ENCODE measurements around the gene CHMP2A. TPM values are rescaled to one million over a fixed set of nuclear protein-coding genes. Genes with fewer than 3 reads are reported as not detected.

Gene CHMP2A
- total RNA-seq, 1 experiment from 2014 or later: 112 TPM

DNA sequence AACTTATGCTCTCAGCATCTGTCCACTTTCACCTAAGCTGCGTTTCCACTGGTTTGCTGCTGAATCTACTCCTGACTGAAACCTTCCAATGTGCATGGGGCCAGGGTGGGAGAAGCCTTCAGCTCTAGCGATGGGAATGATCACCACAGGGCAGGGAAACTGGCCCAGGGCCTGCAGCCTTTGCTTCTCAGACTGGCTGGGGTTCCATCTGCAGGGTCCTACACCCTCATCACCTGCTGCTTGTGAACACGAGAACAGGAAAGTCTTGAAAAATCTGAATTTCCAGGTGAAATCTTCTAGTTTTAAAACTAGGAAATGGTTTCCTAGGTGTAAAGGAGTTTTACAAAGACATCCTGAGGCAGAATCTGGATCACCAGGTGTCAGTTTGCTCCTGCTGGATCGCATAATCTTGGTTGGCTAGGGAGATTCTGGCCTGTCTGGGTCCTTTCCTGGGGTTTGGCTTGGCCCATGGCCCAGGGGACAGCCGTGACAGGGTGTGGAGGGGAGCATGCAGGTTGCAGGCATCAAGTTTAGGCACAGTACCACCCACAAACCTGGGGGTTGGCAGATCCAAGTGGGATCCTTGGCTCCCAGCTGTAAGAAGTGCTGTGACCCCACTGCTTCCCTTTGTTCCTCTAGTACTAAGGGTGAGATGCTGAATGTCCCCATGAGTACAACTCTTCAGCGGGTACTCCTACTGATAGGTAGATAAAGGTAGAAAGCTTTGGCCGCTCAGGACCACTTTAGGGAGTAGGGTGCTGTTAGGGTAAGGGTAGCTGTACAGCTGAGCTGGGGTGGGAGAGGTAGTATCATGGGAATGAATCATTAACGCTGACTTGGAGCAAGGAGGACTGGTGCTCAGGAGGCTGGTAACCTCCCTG, 5.3 kb upstream of the CHMP2A start:
- CTCF ChIA-PET: interaction anchor here (1.0 to 1.6 kb wide), 3 partner anchors 15 to 198 kb away, joined by 3 to 5 read pairs (median 4); partner anchors contain the start of gene ZBTB45
- Mint-ChIP-seq H3K9me3 (ENCODE audit: unreplicated experiment) (no peaks in the 10 kb centered on the region), H3K36me3 (ENCODE audit: insufficient read depth, unreplicated experiment) (peaks cover 99% of the 10 kb centered on the region), H3K4me1 (ENCODE audit: low read depth, unreplicated experiment) (peaks cover 31% of the 10 kb centered on the region), H3K4me3 (ENCODE audit: unreplicated experiment) (peak overlapping the region; percentile 99), H3K27ac (ENCODE audit: unreplicated experiment) (peak overlapping the region; percentile 98), H3K27me3 (ENCODE audit: insufficient read depth, unreplicated experiment) (no peaks in the 10 kb centered on the region)
- Histone ChIP-seq H3K4me1 (peaks cover 11% of the 10 kb centered on the region; the same call in 1 of the 2 replicates), H3K9me3 (no peaks in the 10 kb centered on the region), H3K36me3 (ENCODE audit: control insufficient read depth, insufficient read depth, low read length) (peaks cover 1% of the 10 kb centered on the region), H3K27me3 (replicated peaks; ENCODE audit: control insufficient read depth, insufficient read depth, low read length) (no peaks in the 10 kb centered on the region), H3K4me3 (ENCODE audit: low read depth, low read length) (peak overlapping the region; percentile 69)
- POLR2A ChIA-PET: interaction anchor here (0.6 to 2.4 kb wide), 7 partner anchors 12 to 40 kb away, joined by 3 to 17 read pairs (median 6); partner anchors contain the start of genes MZF1, TRIM28 and ZBTB45
- intact Hi-C loops (cut with micrococcal nuclease; ENCODE audit: unreplicated experiment): no loop called here
- DNase-seq: no peak
- no peak for TF ChIP-seq CTCF (IDR thresholded peaks at IDR 0.05; ENCODE audit: insufficient read depth in 1 of 2, low read depth in 1 of 2, low read length in 1 of 2, severe bottlenecking in 1 of 2, unreplicated experiment in 1 of 2)
- BruUV-seq (replicated peaks): TSS peak; percentile 48

GRCh38 chr19:58559275-58560006, 4.5 kb upstream of the CHMP2A start:
- POLR2A ChIA-PET: interaction anchor here (0.6 to 2.4 kb wide), 7 partner anchors 13 to 232 kb away, joined by 3 to 17 read pairs (median 6); partner anchors contain the start of genes MZF1, TRIM28, ZBTB45 and ZSCAN22
- peak overlapping the region; percentile 99 for H3K4me3 Mint-ChIP-seq (ENCODE audit: unreplicated experiment)
- Histone ChIP-seq H3K4me1 (peaks cover 12% of the 10 kb centered on the region; the same call in 1 of the 2 replicates), H3K27me3 (replicated peaks; ENCODE audit: control insufficient read depth, insufficient read depth, low read length) (no peaks in the 10 kb centered on the region), H3K36me3 (ENCODE audit: control insufficient read depth, insufficient read depth, low read length) (peaks cover 3% of the 10 kb centered on the region), H3K9me3 (no peaks in the 10 kb centered on the region), H3K4me3 (ENCODE audit: low read depth, low read length) (peak overlapping the region; percentile 69)
- H3K9me3 Mint-ChIP-seq (ENCODE audit: unreplicated experiment): no peaks in the 10 kb centered on the region
- no peak for TF ChIP-seq CTCF (IDR thresholded peaks at IDR 0.05; ENCODE audit: insufficient read depth in 1 of 2, low read depth in 1 of 2, low read length in 1 of 2, severe bottlenecking in 1 of 2, unreplicated experiment in 1 of 2)
- intact Hi-C loops (cut with micrococcal nuclease; ENCODE audit: unreplicated experiment): loop anchor here (1.0 kb wide), 2 partner anchors 14 to 15 kb away; partner anchors contain the start of genes MZF1 and TRIM28
- no peaks in the 10 kb centered on the region for H3K27me3 Mint-ChIP-seq (ENCODE audit: insufficient read depth, unreplicated experiment)
- no TSS peak for BruUV-seq (replicated peaks)
- peaks cover 31% of the 10 kb centered on the region for H3K4me1 Mint-ChIP-seq (ENCODE audit: low read depth, unreplicated experiment)
- H3K27ac Mint-ChIP-seq (ENCODE audit: unreplicated experiment): peak overlapping the region; percentile 98
- CTCF ChIA-PET: interaction anchor here (1.0 to 1.6 kb wide), 4 partner anchors 15 to 198 kb away, joined by 3 to 6 read pairs (median 4); partner anchors contain the start of genes TRIM28 and ZBTB45
- H3K36me3 Mint-ChIP-seq (ENCODE audit: insufficient read depth, unreplicated experiment): peaks cover 99% of the 10 kb centered on the region
- peak; percentile 93 to 95 for DNase-seq

Data from Caco-2 (cell line).